GM23338 (cell line): Measurements from ENCODE around the gene PGGHG.
"Not testable (repeated sequence)": the region's sequence is repeated elsewhere in the genome, so short reads cannot be mapped to it uniquely, and the experiment has no call there.

ENCODE experiments used
- CTCF ChIP-seq, 2 experiments: fragments of 200-600 bp in 1 of 2; sonication (generic) in 1 of 2; conservative IDR thresholded peaks; 2 replicates each; pipeline versions ENCODE4 v1.5.1 to v1.6.1; 2016 to 2017; ENCODE audit warnings: antibody characterized with exemption in 2 of 2, low read depth in 2 of 2, mild to moderate bottlenecking in 2 of 2, moderate library complexity in 1 of 2
- EZH2 ChIP-seq: fragments of 200-600 bp; sonication (generic); IDR thresholded peaks from one replicate; pipeline ENCODE4 v1.8.0; 2017; ENCODE audit warnings: antibody characterized with exemption, mild to moderate bottlenecking, low read depth; ENCODE audit not compliant: unreplicated experiment
- EZH2phosphoT487 ChIP-seq: fragments of 200-600 bp; sonication (generic); IDR thresholded peaks from one replicate; pipeline ENCODE4 v1.8.1; 2018; ENCODE audit warnings: antibody characterized with exemption; ENCODE audit not compliant: unreplicated experiment
- JUNB ChIP-seq: IDR thresholded peaks from one replicate; pipeline ENCODE4 v1.6.1; 2016; ENCODE audit warnings: antibody characterized with exemption; ENCODE audit not compliant: unreplicated experiment
- POLR2AphosphoS5 ChIP-seq: IDR thresholded peaks from 2 replicates; pipeline ENCODE4 v1.6.1; 2016; ENCODE audit warnings: antibody characterized with exemption, low read depth
- REST ChIP-seq: IDR thresholded peaks from one replicate; pipeline ENCODE4 v1.6.1; 2018; ENCODE audit warnings: antibody characterized with exemption; ENCODE audit not compliant: unreplicated experiment
- ZNF331 ChIP-seq: fragments of 250-450 bp; sonication (Bioruptor Pico); IDR thresholded peaks from 2 replicates; pipeline ENCODE4 v1.5.0; 2020; ENCODE audit warnings: low read depth, mild to moderate bottlenecking, moderate library complexity

- not testable (repeated sequence) for TF ChIP-seq EZH2; CTCF (conservative IDR thresholded peaks at IDR 0.05; ENCODE audit: low read depth in 2 of 2); EZH2phosphoT487; JUNB; REST; POLR2AphosphoS5; ZNF331
These were observed 44.8 kb downstream of the PGGHG start for GRCh38 chr11:333616-334263.
